CD14-positive monocyte (primary cell): ENCODE measurements around the gene TRPV3. TPM values are rescaled to one million over a fixed set of nuclear protein-coding genes. Genes with fewer than 3 reads are reported as not detected.

ENCODE experiments used
- DNase-seq, 3 donors: peaks; one replicate each; pipeline ENCODE4 v3.0.0-alpha.2; 2011 to 2022
- H2AFZ ChIP-seq: 2 replicates; pipeline ENCODE4 v1.6.0; 2012; ENCODE audit warnings: mild to moderate bottlenecking, low read depth, low read length, inconsistent platforms; ENCODE audit not compliant: insufficient read depth, poor library complexity, severe bottlenecking
- H3K27ac ChIP-seq, 2 donors: 1 replicate in 1 of 2; 2 replicates in 1 of 2; pipeline ENCODE4 v1.5.1; 2012 to 2013; ENCODE audit warnings: low read length in 2 of 2, control low read depth in 1 of 2, inconsistent platforms in 1 of 2, low read depth in 1 of 2, mild to moderate bottlenecking in 1 of 2
- H3K27me3 ChIP-seq, 2 donors: one replicate each; pipeline versions ENCODE4 v1.6.0 to v1.6.1; 2011 to 2013; ENCODE audit warnings: low read length in 2 of 2; ENCODE audit not compliant: control insufficient read depth in 2 of 2, insufficient read depth in 2 of 2
- H3K36me3 ChIP-seq, 2 donors: replicated peaks in 1 of 2; 1 replicate in 1 of 2; 2 replicates in 1 of 2; pipeline versions ENCODE4 v1.5.1 to v1.6.1; 2012 to 2013; ENCODE audit warnings: low read length in 2 of 2, control low read depth in 1 of 2, inconsistent platforms in 1 of 2, mild to moderate bottlenecking in 1 of 2; ENCODE audit not compliant: insufficient read depth in 2 of 2, control insufficient read depth in 1 of 2
- H3K4me1 ChIP-seq, 2 donors: 1 replicate in 1 of 2; 2 replicates in 1 of 2; pipeline versions ENCODE4 v1.5.1 to v1.6.1; 2012 to 2013; ENCODE audit warnings: low read length in 2 of 2, control low read depth in 1 of 2, inconsistent platforms in 1 of 2, mild to moderate bottlenecking in 1 of 2, moderate library complexity in 1 of 2; ENCODE audit not compliant: insufficient read depth in 2 of 2, control insufficient read depth in 1 of 2
- H3K4me2 ChIP-seq: replicated peaks from 2 replicates; pipeline ENCODE3; 2012; ENCODE audit warnings: low read length, moderate library complexity, mild to moderate bottlenecking; ENCODE audit not compliant: poor library complexity, severe bottlenecking; ENCODE audit errors: extremely low read depth
- H3K4me3 ChIP-seq, 3 experiments: fragments of 200-600 bp in 1 of 3; sonication (generic) in 1 of 3; replicated peaks in 1 of 3; 1 replicate in 2 of 3; 2 replicates in 1 of 3; pipeline ENCODE4 v1.5.1; 2011 to 2013; ENCODE audit warnings: low read length in 3 of 3, mild to moderate bottlenecking in 3 of 3, control low read depth in 2 of 3, low read depth in 2 of 3, inconsistent platforms in 1 of 3, moderate library complexity in 1 of 3
- H3K79me2 ChIP-seq: 2 replicates; pipeline ENCODE4 v1.6.0; 2012; ENCODE audit warnings: mild to moderate bottlenecking, control low read depth, inconsistent platforms, low read length, moderate library complexity; ENCODE audit not compliant: insufficient read depth
- H3K9ac ChIP-seq: 2 replicates; pipeline ENCODE4 v1.6.0; 2017; ENCODE audit warnings: low read length, mild to moderate bottlenecking; ENCODE audit not compliant: insufficient read depth, poor library complexity, severe bottlenecking
- H3K9me3 ChIP-seq, 2 donors: replicated peaks in 1 of 2; 1 replicate in 1 of 2; 2 replicates in 1 of 2; pipeline versions ENCODE4 v1.5.1 to v1.6.1; 2012 to 2013; ENCODE audit warnings: low read length in 2 of 2, control low read depth in 1 of 2; ENCODE audit not compliant: control insufficient read depth in 1 of 2, insufficient read depth in 1 of 2
- H4K20me1 ChIP-seq: 2 replicates; pipeline ENCODE4 v1.6.0; 2012; ENCODE audit warnings: mild to moderate bottlenecking, low read length, control low read depth, moderate library complexity; ENCODE audit not compliant: insufficient read depth
- H3K27ac Mint-ChIP-seq, 7 donors: one replicate each; pipeline ENCODE4 v1.8.0; 2020; ENCODE audit warnings: mild to moderate bottlenecking in 7 of 7, mixed read lengths in 7 of 7, moderate library complexity in 6 of 7, inconsistent platforms in 2 of 7
- H3K27me3 Mint-ChIP-seq, 3 donors: one replicate each; pipeline ENCODE4 v1.8.0; 2021 to 2022; ENCODE audit warnings: low read depth in 3 of 3, mild to moderate bottlenecking in 3 of 3, mixed read lengths in 3 of 3, moderate library complexity in 3 of 3, inconsistent platforms in 1 of 3
- H3K36me3 Mint-ChIP-seq, 2 donors: one replicate each; pipeline ENCODE4 v1.8.0; 2020; ENCODE audit warnings: mixed read lengths in 2 of 2, inconsistent platforms in 1 of 2, mild to moderate bottlenecking in 1 of 2
- H3K4me1 Mint-ChIP-seq: one replicate; pipeline ENCODE4 v1.8.0; 2020; ENCODE audit warnings: mild to moderate bottlenecking, mixed read lengths
- H3K4me3 Mint-ChIP-seq, 2 donors: one replicate each; pipeline ENCODE4 v1.8.0; 2020; ENCODE audit warnings: mild to moderate bottlenecking in 2 of 2, mixed read lengths in 2 of 2, moderate library complexity in 1 of 2
- H3K9me3 Mint-ChIP-seq, 7 donors: one replicate each; pipeline ENCODE4 v1.8.0; 2020 to 2022; ENCODE audit warnings: mixed read lengths in 7 of 7, mild to moderate bottlenecking in 6 of 7, moderate library complexity in 6 of 7, inconsistent platforms in 2 of 7
- CTCF ChIP-seq: fragments of 200-600 bp; IDR thresholded peaks from one replicate; pipeline ENCODE4 v1.8.0; 2022; ENCODE audit warnings: antibody characterized with exemption, mild to moderate bottlenecking
- WGBS: methylation state at CpG from one replicate; pipeline ENCODE4 v1.1.5; 2013; ENCODE audit warnings: missing lambda C conversion rate; ENCODE audit not compliant: insufficient coverage; 5-methylcytosine and 5-hydroxymethylcytosine counted together
- intact Hi-C, 2 donors: fragments of 100-400 bp; cut with micrococcal nuclease; formaldehyde crosslinking; loops; one replicate each; pipeline versions ENCODE4 v1.15.0 to v1.15.1; 2023
- polyA plus RNA-seq, 3 donors: library from polyadenylated mRNA; depleted of rRNA in 1 of 3; unstranded in 2 of 3; stranded (reverse) in 1 of 3; fragments of 300-500 nt in 2 of 3; fragments of >200 nt in 1 of 3; fragmentation: Illumina TruSeq in 2 of 3; gene quantifications; 1 replicate in 2 of 3; 2 replicates in 1 of 3; pipeline ENCODE4 v1.2.3, GENCODE V29; 2012 to 2021

Gene TRPV3
- polyA plus RNA-seq, 3 donors: 0.01 TPM; not detected in 2

- Histone ChIP-seq H3K79me2 (no peaks in the 10 kb centered on the region), H3K4me3 (no peak overlapping the region), H2AFZ (no peak overlapping the region), H3K27me3 (no peaks in the 10 kb centered on the region), H3K9me3 (no peaks in the 10 kb centered on the region), H3K36me3 (no peaks in the 10 kb centered on the region), H3K4me1 (no peaks in the 10 kb centered on the region), H4K20me1 (no peaks in the 10 kb centered on the region), H3K9ac (no peak overlapping the region), H3K4me2 (no peak overlapping the region), H3K27ac (no peak overlapping the region)
- DNase-seq: no peak
- Mint-ChIP-seq H3K4me3 (no peak overlapping the region), H3K9me3 (no peaks in the 10 kb centered on the region), H3K27me3 (peaks cover 0 to 8% (median 4%) of the 10 kb centered on the region in 3 donors), H3K4me1 (no peaks in the 10 kb centered on the region), H3K27ac (no peak overlapping the region), H3K36me3 (no peaks in the 10 kb centered on the region)
- WGBS: 95% methylated on average over 10 of the region's 10 CpGs
- TF ChIP-seq CTCF: no peak
- intact Hi-C loops: no loop called here
These were observed 30.6 kb downstream of the TRPV3 start for GRCh38 chr17:3526971-3527370.

- Mint-ChIP-seq H3K27me3 (peaks cover 0 to 8% (median 4%) of the 10 kb centered on the region in 3 donors), H3K27ac (no peak overlapping the region), H3K9me3 (no peaks in the 10 kb centered on the region), H3K4me1 (no peaks in the 10 kb centered on the region), H3K36me3 (no peaks in the 10 kb centered on the region), H3K4me3 (no peak overlapping the region)
- Histone ChIP-seq H3K9ac (no peak overlapping the region), H3K36me3 (no peaks in the 10 kb centered on the region), H3K27ac (no peak overlapping the region), H3K27me3 (no peaks in the 10 kb centered on the region), H4K20me1 (no peaks in the 10 kb centered on the region), H3K4me1 (no peaks in the 10 kb centered on the region), H3K79me2 (no peaks in the 10 kb centered on the region), H3K9me3 (no peaks in the 10 kb centered on the region), H2AFZ (no peak overlapping the region), H3K4me3 (no peak overlapping the region), H3K4me2 (no peak overlapping the region)
- intact Hi-C loops: no loop called here
- WGBS: 94% methylated on average over 8 of the region's 12 CpGs
- no peak for TF ChIP-seq CTCF
- DNase-seq: no peak
These were observed 31.1 kb downstream of the TRPV3 start for GRCh38 chr17:3526491-3526890.
